GM18909 (cell line): Measurements from ENCODE around the gene NPL.
A peak's percentile ranks its signal among the peaks of the same experiment; 100 is the strongest.

Experiments used
- ATAC-seq: cut with Tn5 transposase; IDR thresholded peaks from one replicate; pipeline ENCODE4 v1.9.1; 2021; ENCODE audit warnings: mild to moderate bottlenecking; ENCODE audit not compliant: unreplicated experiment, poor library complexity

The NPL gene

GRCh38 chr1:182807907-182808306 is 18.3 kb downstream of the NPL start:
- ATAC-seq, result no peak

- no peak for ATAC-seq
These were observed 19.9 kb downstream of the NPL start for GRCh38 chr1:182809414-182809957.

DNA sequence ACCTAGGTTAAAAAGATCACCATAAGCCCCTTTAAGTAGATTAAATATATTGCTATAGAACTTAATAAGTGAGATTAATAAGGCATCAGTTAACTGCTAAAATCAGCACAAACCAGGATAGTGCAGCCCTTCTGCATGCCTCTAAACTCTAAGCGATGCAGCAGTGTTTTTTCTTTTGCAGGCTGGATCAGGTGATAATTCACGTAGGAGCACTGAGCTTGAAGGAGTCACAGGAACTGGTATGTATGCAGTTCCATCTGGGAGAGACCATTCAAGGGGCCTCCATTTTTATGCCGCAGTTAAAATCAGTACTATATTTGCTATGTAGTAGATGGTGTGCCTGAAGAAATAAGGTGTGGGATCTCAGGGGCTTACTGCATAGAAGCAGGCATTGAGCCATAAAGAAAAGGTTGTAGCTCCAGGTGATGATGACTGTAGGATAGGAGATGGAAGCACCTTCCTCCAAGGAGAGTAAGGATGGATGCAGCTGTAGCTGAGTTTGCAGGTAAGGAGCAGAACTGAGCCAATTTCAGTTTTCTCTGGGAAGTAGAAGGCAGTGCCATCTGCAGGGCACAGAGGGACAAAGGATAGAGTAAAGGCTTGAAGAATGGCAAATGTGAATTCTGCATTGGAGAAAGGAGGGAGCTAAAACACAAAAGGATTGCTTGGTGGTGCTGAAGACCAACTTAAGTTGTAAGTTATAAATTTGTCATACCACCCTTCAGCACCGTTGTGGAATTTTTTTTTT is 22.6 kb downstream of the NPL start:
- no peak for ATAC-seq

DNA sequence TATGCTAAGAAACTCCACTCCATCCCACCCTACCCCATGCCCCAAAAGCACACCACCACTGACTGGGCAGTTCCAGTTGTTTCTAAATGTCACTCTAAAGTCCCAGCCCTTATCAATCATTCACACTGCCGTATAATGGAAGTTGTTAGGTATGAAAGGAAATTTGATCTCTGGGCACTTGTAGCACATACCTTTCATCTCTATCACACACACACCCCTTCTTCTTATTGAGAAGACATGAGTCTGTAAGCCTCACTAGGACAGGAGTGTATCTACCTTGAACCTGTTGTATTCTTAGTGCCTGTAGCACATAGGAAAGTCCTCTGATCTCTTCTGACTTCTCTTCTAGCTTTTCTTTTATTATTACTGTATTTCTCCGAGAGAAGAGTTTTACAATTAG is 27.3 kb downstream of the NPL start:
- ATAC-seq, result no peak

DNA sequence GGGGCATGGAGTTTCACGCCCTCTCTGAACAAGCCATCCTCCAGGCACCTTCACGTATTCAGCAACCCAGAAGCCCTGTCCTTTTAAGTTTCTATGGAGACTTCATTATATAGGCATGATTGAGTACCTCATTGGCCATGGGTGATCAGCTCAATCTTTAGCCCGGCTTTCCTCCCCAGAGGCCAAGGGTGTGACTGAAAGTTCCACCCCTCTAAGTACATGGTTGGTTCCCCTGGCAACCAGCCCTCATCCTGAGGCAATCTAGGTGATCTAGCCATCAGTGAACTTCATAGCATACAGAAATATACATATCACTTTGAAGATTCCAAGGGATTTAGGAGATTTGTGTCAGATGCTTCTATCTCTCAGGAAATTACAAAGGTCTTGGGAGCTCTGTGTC is 28.2 kb downstream of the NPL start:
- no peak for ATAC-seq

- ATAC-seq, result no peak
These were observed 33.6 kb downstream of the NPL start for GRCh38 chr1:182823220-182823619.

GRCh38 chr1:182826892-182827291 is 37.3 kb downstream of the NPL start:
- ATAC-seq, result no peak

DNA sequence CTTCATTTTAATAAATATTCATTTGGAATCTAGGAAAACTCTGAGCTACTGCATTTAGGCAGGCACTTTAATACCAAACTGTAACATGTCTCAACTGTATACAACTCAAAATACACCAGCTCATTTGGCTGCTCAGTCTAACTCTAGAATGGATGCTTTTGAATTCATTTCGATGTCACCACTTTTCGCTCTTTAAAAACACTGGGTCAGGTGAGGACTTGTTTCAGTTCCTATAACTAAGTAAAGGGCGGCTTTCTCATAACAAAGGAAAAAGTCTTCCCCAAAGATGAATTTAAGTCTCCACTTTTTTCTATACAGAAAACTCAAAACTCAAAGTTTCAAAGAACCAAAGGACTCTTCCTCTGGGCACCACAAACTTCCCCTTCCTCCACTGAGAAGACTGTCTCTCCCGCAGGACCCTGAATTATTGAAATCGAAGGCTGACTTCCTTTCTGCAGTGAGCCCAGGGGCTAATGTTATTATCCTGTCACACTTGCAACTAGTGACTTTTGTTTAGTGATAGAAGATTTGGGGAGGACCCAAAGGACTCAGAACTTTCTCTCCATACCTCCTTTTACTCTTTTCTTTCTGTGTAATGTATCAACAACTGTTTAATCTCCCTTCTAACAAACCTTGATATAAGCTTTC is 39.8 kb downstream of the NPL start:
- ATAC-seq, result peak; percentile 56

GRCh38 chr1:182833271-182833670 is 43.7 kb downstream of the NPL start:
- ATAC-seq, result no peak

DNA sequence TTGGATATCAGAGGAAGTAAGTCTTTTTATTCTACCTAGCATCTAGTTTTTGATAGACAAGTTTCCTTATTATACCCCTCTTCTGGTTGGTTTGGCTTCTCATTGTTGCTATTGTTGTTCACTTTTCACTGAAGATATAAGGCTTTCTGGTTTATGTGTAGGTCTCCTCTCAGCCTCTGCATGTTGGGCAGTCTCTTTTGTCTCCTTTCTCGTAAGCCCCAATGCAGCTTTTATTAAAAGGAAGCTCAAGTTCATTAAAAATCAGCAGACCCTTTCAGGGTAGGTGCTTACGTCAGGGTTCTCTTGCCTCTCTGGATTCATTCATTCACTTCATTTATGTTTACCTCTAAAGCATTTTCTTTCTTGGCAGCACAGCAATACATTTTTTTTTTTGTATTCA is 44.8 kb downstream of the NPL start:
- ATAC-seq, result no peak

DNA sequence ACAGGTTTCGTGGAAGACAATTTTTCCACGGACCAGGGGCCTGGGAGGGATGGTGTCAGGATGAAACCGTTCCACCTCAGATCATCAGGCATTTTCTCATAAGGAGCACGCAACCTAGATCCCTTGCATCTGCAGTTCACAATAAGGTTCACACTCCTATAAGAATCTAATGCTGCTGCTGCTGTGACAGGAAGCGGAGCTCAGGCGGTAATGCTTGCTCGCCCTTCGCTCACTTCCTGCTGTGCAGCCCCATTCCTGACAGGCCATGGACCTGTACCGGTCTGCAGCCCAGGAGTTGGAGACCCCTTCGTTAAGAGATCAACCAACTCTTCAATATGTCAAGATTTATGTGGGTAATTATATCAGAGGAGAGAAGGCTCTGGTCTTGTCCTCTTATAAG is 46.2 kb downstream of the NPL start:
- no peak for ATAC-seq

DNA sequence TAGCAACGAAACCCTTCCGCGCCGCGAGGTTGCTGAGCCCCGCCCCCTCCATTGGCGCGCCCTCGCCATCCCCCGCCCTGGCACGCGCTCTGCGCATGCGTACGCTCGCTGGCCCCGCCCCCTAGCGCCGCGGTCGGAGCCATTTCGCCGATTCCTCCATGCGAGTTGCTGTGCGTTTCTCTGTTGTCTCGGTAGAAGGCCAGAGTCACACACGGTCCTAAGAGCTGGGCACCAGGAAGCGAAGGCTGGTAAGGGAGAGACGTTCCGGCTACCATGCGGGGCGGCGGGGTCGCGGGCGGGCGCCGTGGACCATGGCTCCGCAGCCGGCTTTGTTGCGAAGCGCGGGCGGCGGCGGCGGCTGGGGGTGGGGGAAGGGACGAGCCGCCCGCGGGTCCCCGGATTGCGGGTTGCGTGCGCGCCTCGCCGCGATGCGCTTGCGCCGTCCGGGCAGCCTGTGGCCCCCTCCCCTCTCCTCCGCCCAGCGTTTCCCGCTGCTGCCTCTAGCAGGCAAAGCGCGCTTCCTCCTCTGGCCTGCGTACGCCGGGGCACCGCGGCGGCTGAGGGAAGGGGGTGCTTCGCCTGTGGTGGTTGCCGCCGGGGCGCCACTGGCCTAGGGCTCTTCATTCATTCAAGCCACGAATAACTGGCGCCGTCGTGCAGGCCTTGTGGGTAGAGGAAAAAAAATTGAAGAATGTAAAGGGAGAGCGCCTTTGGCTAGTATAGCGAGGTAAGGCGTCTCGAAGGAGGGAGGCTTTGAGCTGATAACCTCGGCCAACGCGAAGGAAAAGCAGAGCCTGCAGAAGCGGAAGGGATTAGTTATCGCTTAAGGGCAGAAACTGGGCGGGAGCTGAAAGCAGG is 49.9 kb downstream of the NPL start, which contains the start of gene DHX9:
Gene DHX9 (plus strand): TSS at position 139 of the 858 bp plus-strand sequence. CDS start 3,220 bp downstream, outside the sequence.
- ATAC-seq, result peak; percentile 83

DNA sequence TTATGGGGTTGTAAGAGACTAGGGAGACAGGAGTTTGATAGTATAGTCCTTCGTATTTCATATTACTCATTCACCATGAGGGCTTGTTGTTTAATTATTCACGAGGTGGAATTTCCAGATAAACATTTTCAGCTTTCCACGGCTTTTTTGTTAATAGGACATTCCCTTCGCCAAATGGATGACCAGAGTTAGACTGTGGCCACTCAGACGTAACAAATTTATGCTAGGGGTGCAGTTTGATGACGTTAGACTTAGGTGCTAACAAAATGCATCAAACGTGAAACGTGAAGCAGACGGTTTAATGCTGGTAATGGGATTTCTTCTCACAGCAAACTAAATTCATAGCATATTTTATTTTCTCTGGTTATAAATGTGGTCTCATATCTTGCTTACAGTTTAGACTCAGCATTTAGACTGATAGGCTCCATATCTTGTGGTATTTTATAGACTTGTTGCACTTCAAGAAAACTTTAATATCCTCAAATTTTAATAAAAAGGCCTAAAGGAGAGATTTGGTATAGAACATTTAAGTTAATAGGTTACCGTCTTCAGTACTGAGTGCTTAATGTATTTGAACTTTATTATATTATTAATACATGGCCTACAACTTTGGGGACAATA is 51.9 kb downstream of the NPL start:
- no peak for ATAC-seq

- ATAC-seq, result no peak
These were observed 52.7 kb downstream of the NPL start for GRCh38 chr1:182842265-182842664.

GRCh38 chr1:182845379-182845778 is 55.8 kb downstream of the NPL start:
- no peak for ATAC-seq

DNA sequence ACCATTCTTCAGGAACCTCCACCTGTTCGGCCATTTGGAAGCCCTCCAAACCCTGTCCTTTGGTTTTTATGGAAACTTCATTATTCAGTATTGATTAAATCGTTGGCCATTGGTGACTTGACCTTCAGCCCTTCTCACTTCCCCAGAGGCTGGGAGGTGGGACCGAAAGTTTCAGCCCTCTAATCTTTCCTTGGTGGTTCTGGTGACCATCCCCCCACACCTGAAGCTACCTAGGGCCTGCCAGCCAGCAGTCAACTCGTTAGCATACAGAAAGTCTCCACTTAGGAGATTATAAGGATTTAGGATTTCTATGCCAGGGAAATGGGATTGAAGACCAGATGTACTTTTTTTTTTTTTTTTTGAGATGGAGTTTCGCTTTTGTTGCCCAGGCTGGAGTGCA is 56.3 kb downstream of the NPL start:
- no peak for ATAC-seq

DNA sequence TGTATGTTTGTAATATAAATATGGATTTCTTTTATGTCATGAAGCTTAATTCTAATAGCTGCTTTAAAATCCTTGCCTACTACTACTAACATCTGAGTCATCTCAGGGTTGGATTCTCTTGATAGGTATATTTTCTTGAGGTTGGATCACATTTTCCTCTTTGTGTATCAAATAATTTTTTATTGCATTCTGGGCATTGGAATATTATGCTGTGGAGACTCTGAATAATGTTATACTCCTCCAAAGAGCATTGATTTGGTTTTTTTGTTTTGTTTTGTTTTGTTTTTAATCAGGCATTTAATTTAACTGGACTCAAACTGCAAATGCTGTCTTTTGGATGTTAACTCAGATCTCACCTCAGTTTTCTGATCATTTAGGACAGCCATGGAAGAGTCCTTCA is 57.5 kb downstream of the NPL start:
- ATAC-seq, result no peak

DNA sequence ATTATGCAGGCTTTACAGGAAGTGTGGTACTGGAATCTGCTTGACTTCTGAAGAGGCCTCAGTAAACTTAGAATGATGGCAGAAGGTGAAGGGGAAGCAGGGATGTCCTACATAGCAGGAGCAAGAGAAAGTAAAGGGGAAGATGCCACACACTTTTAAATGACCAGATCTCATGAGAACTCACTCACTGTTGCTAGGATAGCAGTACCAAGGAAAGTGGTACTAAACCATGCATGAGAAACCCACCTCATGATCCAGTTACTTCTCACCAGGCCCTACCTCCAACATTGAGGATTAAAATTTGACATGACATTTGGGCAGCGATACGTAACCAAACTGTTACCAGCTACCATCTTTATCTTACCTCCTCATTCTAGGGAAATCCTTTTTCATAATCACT is 59.2 kb downstream of the NPL start:
- ATAC-seq, result no peak

DNA sequence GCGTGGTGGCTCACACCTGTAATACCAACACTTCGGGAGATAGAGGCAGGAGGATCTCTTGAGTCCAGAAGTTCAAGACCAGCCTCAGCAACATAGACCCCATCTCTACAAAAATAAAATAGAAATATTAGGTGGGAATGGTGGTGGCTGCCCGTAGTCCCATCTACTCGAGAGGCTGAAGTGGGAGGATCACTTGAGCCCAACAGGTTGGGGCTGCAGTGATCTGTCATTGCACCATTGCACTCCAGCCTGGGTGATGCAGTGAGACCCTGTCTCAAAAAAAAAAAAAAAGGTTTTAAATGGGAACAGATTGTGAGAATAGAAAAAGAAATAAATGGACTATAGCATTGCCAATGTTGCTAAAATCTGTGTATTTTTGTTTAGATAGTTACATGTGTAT is 60.7 kb downstream of the NPL start:
- no peak for ATAC-seq

DNA sequence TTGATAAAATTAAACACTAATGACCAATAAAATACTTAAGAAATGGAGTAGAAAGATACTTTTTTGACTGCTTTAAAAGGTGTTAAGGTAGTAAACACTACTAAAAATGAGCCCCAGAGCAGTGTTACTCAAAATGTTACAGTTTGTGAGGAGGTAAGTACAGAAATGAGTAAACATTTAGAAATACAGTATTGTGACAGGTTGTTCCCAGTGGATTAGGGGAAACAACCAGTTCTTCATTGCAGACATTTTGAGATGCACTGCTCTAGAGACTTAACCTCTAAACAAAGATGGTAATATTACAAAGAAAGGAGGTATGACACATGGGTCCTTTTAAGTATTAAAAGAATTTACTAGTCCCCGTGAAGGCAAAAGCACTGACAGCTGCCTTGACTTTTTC is 62.3 kb downstream of the NPL start:
- no peak for ATAC-seq
